Endothelial cell (in vitro differentiated cells): ENCODE measurements around the gene MRPS2. TPM values are rescaled to one million over a fixed set of nuclear protein-coding genes. Genes with fewer than 3 reads are reported as not detected.
"Not testable (repeated sequence)": the region's sequence is repeated elsewhere in the genome, so short reads cannot be mapped to it uniquely, and the experiment has no call there.

Experiments
- DNase-seq: peaks from one replicate; pipeline ENCODE4 v3.0.0; 2021; ENCODE audit warnings: low spot score
- H3K27ac Mint-ChIP-seq: one replicate; pipeline ENCODE4 v1.8.0; 2021; ENCODE audit warnings: mixed read lengths, inconsistent platforms; ENCODE audit not compliant: unreplicated experiment
- H3K27me3 Mint-ChIP-seq: one replicate; pipeline ENCODE4 v1.8.0; 2021; ENCODE audit warnings: mild to moderate bottlenecking, moderate library complexity, mixed read lengths, inconsistent platforms; ENCODE audit not compliant: unreplicated experiment
- H3K36me3 Mint-ChIP-seq: one replicate; pipeline ENCODE4 v1.8.0; 2021; ENCODE audit warnings: mild to moderate bottlenecking, low read depth, mixed read lengths, inconsistent platforms; ENCODE audit not compliant: unreplicated experiment
- H3K4me1 Mint-ChIP-seq: one replicate; pipeline ENCODE4 v1.8.0; 2021; ENCODE audit warnings: mild to moderate bottlenecking, mixed read lengths, inconsistent platforms; ENCODE audit not compliant: unreplicated experiment
- H3K4me3 Mint-ChIP-seq: one replicate; pipeline ENCODE4 v1.8.0; 2021; ENCODE audit warnings: mild to moderate bottlenecking, mixed read lengths, inconsistent platforms; ENCODE audit not compliant: unreplicated experiment
- H3K9me3 Mint-ChIP-seq: one replicate; pipeline ENCODE4 v1.8.0; 2021; ENCODE audit warnings: mixed read lengths, inconsistent platforms; ENCODE audit not compliant: unreplicated experiment
- CTCF ChIP-seq: fragments of 200-600 bp; sonication (generic); IDR thresholded peaks from one replicate; pipeline ENCODE4 v1.5.0; 2021; ENCODE audit warnings: antibody characterized with exemption; ENCODE audit not compliant: unreplicated experiment
- total RNA-seq: library from RNA; stranded (reverse); fragmentation: NEBNext Ultra II Directional; extraction: Animal tissue kit (Norgen Biotek cat#: 25700); gene quantifications from one replicate; pipeline ENCODE4 v1.2.1, GENCODE V29; 2021; ENCODE audit not compliant: unreplicated experiment

Gene MRPS2
- total RNA-seq, 1 donor from 2014 or later = 42.8 TPM

- H3K27me3 Mint-ChIP-seq = no peaks in the 10 kb centered on the region
- no peak overlapping the region for H3K27ac Mint-ChIP-seq
- no peak overlapping the region for H3K4me3 Mint-ChIP-seq
These were observed 25.0 kb downstream of the MRPS2 start for GRCh38 chr9:135525241-135526088.

GRCh38 chr9:135526089-135526729 is 25.7 kb downstream of the MRPS2 start:
- Mint-ChIP-seq H3K4me3 (no peak overlapping the region), H3K27ac (no peak overlapping the region)
- no peak for TF ChIP-seq CTCF

More at GRCh38 chr9:135525241-135526088, 25.0 kb downstream of the MRPS2 start:
- H3K36me3 Mint-ChIP-seq = no peaks in the 10 kb centered on the region
- H3K4me1 Mint-ChIP-seq = peaks cover 4% of the 10 kb centered on the region
- no peaks in the 10 kb centered on the region for H3K9me3 Mint-ChIP-seq
- DNase-seq = no peak
- TF ChIP-seq CTCF = no peak

GRCh38 chr9:135526730-135527571 is 26.5 kb downstream of the MRPS2 start:
- Mint-ChIP-seq H3K4me1 (peaks cover 4% of the 10 kb centered on the region), H3K9me3 (no peaks in the 10 kb centered on the region), H3K27me3 (no peaks in the 10 kb centered on the region), H3K36me3 (no peaks in the 10 kb centered on the region), H3K27ac (no peak overlapping the region), H3K4me3 (no peak overlapping the region)
- no peak for TF ChIP-seq CTCF
- DNase-seq = no peak

More at GRCh38 chr9:135526089-135526729, 25.7 kb downstream of the MRPS2 start:
- no peak for DNase-seq
- Mint-ChIP-seq H3K27me3 (no peaks in the 10 kb centered on the region), H3K4me1 (peaks cover 4% of the 10 kb centered on the region), H3K9me3 (no peaks in the 10 kb centered on the region), H3K36me3 (no peaks in the 10 kb centered on the region)

- DNase-seq, H3K9me3 Mint-ChIP-seq, H3K27me3 Mint-ChIP-seq, H3K36me3 Mint-ChIP-seq, H3K27ac Mint-ChIP-seq, H3K4me1 Mint-ChIP-seq, H3K4me3 Mint-ChIP-seq: not testable (repeated sequence)
These were observed 28.5 kb downstream of the MRPS2 start for GRCh38 chr9:135528842-135529435.

GRCh38 chr9:135530146-135530545 is 29.7 kb downstream of the MRPS2 start:
- Mint-ChIP-seq H3K4me3 (no peak overlapping the region), H3K4me1 (peaks cover 7% of the 10 kb centered on the region), H3K27ac (no peak overlapping the region), H3K9me3 (no peaks in the 10 kb centered on the region), H3K27me3 (no peaks in the 10 kb centered on the region), H3K36me3 (no peaks in the 10 kb centered on the region)
- no peak for TF ChIP-seq CTCF
- no peak for DNase-seq
